PC-9 (cell line): ENCODE results near the gene RNASE7.

ENCODE experiments used
- CTCF ChIP-seq: fragments of 200-600 bp; sonication (generic); conservative IDR thresholded peaks from 2 replicates; pipeline ENCODE4 v1.6.1; 2017; ENCODE audit warnings: mixed run types, antibody characterized with exemption, mild to moderate bottlenecking, moderate library complexity
- EZH2 ChIP-seq: fragments of 200-600 bp; sonication (generic); IDR thresholded peaks from 2 replicates; pipeline ENCODE4 v1.8.0; 2017; ENCODE audit warnings: antibody characterized with exemption, low read depth

DNA sequence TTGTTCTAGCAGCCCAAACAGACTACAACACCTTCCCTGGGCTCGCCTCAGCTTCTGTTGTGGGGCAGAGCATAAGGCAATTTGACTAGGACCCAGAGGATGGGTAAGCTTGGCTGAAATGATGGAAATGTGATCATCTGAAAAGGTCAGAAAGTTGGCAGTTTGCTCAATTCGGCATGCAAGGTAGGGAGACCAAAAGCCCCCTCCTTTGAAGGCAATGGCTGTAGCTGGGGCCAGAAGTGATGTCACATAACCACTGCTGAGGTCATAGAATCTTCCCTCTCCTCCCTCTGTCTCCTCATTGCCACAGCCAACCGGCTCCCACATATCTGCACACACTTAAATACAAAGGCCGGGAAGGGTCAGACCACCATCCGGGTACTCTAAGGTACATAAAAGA lies 12.2 kb upstream of the RNASE7 start, which contains the start of gene TPPP2:
- no peak for TF ChIP-seq EZH2
- TF ChIP-seq CTCF: no peak
